Upper lobe of left lung (tissue), 6 donors: ENCODE measurements around the gene LETMD1. TPM values are rescaled to one million over a fixed set of nuclear protein-coding genes. Genes with fewer than 3 reads are reported as not detected.
A peak's percentile ranks its signal among the peaks of the same experiment; 100 is the strongest.

ENCODE experiments used
- ATAC-seq, 2 donors: fragments of 200-7000 bp; cut with Tn5 transposase; one replicate each; pipeline ENCODE4 v1.9.1; 2022; ENCODE audit warnings: mild to moderate bottlenecking in 2 of 2, moderate library complexity in 2 of 2; ENCODE audit not compliant: low FRiP score in 2 of 2
- DNase-seq, 2 donors: peaks; one replicate each; pipeline ENCODE4 v3.0.0-alpha.2; 2019 to 2020
- H3K27ac ChIP-seq, 4 donors: fragments of 200-600 bp; sonication (generic); one replicate each; pipeline ENCODE4 v1.5.1; 2016 to 2019
- H3K27me3 ChIP-seq, 4 donors: fragments of 200-600 bp; sonication (generic); one replicate each; pipeline ENCODE4 v1.5.1; 2017 to 2019
- H3K36me3 ChIP-seq, 4 donors: fragments of 200-600 bp; sonication (generic); one replicate each; pipeline ENCODE4 v1.5.1; 2016 to 2019
- H3K4me1 ChIP-seq, 4 donors: fragments of 200-600 bp; sonication (generic); one replicate each; pipeline ENCODE4 v1.5.1; 2018 to 2019
- H3K4me3 ChIP-seq, 4 donors: fragments of 200-600 bp; sonication (generic); one replicate each; pipeline ENCODE4 v1.5.1; 2017 to 2019; ENCODE audit warnings: mild to moderate bottlenecking in 2 of 4, moderate library complexity in 1 of 4
- H3K9me3 ChIP-seq, 4 donors: fragments of 200-600 bp; sonication (generic); one replicate each; pipeline ENCODE4 v1.5.1; 2018 to 2019
- EP300 ChIP-seq, 4 donors: sonication (generic); formaldehyde crosslinking; IDR thresholded peaks; one replicate each; pipeline ENCODE4 v1.5.1; 2017; ENCODE audit warnings: antibody characterized with exemption in 4 of 4, control low read depth in 2 of 4
- POLR2A ChIP-seq, 4 donors: fragments of 450-650 bp; IDR thresholded peaks; one replicate each; pipeline ENCODE4 v1.5.1; 2016 to 2017; ENCODE audit warnings: antibody characterized with exemption in 4 of 4, mild to moderate bottlenecking in 2 of 4
- POLR2AphosphoS5 ChIP-seq, 2 donors: sonication (generic); formaldehyde crosslinking; IDR thresholded peaks; one replicate each; pipeline ENCODE4 v1.5.1; 2017; ENCODE audit warnings: antibody characterized with exemption in 2 of 2
- WGBS, 2 donors: methylation state at CpG; one replicate each; pipeline ENCODE4 v1.1.5; 2017 to 2018; 5-methylcytosine and 5-hydroxymethylcytosine counted together
- total RNA-seq, 6 donors: library from RNA; depleted of rRNA in 4 of 6; stranded (reverse); fragments of >200 nt in 4 of 6; gene quantifications; one replicate each; pipeline versions ENCODE4 v1.1.0 to v1.2.1, GENCODE V29; 2016 to 2021
- TF ChIP-seq, protein P1 (sequence below), 6 experiments: fragments of 450-650 bp in 4 of 6; fragments of 200-600 bp in 2 of 6; sonication (generic) in 2 of 6; IDR thresholded peaks; one replicate each; pipeline ENCODE4 v1.5.1; 2016 to 2019; ENCODE audit warnings: antibody characterized with exemption in 6 of 6
- donor health status: DM: no; HTN: no; CAD: no; lungs with moderate emphysema.
- donor health status: DM: no; HTN: yes; CAD: no; lungs with severe emphysema.

LETMD1 gene
- total RNA-seq, 6 donors from 2014 or later = 36.3 to 98.9 (median 58.1) TPM

DNA sequence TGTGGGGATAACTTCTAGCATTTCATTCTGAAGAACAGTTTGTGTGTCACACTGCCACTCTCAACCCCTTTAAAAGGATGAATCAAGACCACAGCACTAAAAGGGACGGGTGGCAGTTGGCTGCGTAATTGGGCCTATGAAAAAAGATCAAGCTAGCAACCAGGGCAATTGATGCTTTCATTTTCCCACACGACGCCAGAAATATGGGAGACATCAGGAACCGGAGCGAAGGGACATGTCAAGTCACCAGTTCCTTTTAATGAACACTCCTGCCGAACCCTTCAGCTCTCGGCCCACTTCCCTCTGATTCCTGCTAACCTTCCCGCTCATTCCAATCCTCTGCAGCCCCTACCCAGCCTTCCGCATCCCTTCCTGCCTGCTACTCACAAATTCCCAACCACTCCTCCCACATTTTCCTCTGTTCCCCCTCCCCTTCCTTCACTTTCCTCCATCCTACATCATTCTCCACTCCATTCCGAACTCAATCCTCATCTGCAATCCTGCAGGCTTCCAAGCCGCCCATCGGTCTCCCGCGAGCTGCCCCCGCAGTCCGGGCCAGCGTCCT lies 34.5 kb downstream of the LETMD1 start:
- H3K9me3 ChIP-seq = no peaks in the 10 kb centered on the region
- TF ChIP-seq POLR2A (IDR thresholded peaks at IDR 0.05) (no peak), POLR2AphosphoS5 (IDR thresholded peaks at IDR 0.05) (no peak), EP300 (IDR thresholded peaks at IDR 0.05) (no peak)
- TF ChIP-seq, protein P1, sequence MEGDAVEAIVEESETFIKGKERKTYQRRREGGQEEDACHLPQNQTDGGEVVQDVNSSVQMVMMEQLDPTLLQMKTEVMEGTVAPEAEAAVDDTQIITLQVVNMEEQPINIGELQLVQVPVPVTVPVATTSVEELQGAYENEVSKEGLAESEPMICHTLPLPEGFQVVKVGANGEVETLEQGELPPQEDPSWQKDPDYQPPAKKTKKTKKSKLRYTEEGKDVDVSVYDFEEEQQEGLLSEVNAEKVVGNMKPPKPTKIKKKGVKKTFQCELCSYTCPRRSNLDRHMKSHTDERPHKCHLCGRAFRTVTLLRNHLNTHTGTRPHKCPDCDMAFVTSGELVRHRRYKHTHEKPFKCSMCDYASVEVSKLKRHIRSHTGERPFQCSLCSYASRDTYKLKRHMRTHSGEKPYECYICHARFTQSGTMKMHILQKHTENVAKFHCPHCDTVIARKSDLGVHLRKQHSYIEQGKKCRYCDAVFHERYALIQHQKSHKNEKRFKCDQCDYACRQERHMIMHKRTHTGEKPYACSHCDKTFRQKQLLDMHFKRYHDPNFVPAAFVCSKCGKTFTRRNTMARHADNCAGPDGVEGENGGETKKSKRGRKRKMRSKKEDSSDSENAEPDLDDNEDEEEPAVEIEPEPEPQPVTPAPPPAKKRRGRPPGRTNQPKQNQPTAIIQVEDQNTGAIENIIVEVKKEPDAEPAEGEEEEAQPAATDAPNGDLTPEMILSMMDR (IDR thresholded peaks at IDR 0.05) = no peak
- H3K27me3 ChIP-seq = no peaks in the 10 kb centered on the region
- peak in 1 of 2 donors; percentile 50 for ATAC-seq
- 2 to 3% methylated on average over 18 of the region's 18 CpGs for WGBS, 2 donors
- peak overlapping the region; percentile 78 to 85 (median 82) for H3K4me3 ChIP-seq
- H3K27ac ChIP-seq = peak overlapping the region; percentile 91 to 97 (median 93)
- peaks cover 16 to 31% (median 20%) of the 10 kb centered on the region in 4 donors for H3K4me1 ChIP-seq
- H3K36me3 ChIP-seq = no peaks in the 10 kb centered on the region
- DNase-seq = peak in 1 of 2 donors; percentile 26

DNA sequence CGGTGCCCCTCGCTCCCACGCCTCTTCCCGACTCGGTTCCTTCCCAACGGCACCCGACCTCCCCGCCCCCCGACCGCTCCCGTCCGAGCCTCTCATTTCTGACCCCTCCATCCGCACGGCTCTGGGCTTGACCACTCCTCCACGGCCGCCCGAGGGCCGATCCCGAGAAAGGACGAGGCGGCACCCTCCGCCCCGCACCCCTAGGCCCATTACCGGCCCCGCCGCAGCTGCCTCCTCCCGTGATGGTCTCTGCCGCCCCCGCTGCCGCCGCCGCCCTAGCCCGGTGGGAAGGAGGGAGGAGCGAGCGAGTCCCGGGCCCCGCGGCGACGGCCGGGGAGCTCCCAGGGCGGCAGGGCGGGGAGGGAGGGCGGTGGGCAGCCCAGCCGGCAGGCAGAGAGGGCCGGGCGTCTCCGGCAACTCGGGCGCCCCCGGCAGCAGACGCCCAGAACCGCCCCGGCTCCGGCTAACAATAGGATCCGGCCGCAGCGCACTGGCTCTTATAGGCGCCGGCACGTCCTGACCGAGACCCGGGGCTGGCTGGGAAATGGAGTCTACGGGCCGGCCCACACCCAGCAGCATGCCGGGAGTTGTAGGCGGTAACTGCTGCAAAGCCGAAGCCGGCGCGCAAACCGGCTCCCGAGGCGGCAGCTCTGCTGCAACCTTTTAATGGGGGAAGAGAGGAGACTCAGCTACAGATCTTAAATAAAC lies 35.2 kb downstream of the LETMD1 start, which contains the start of gene CSRNP2:
Gene CSRNP2, minus strand, starts transcription at position 471 of the 708 bp plus-strand sequence. CDS start 7,035 bp downstream, outside the sequence.
- TF ChIP-seq, protein P1 (IDR thresholded peaks at IDR 0.05) = peak in 3 of 6 experiments; percentile 20 to 30 (median 29)
- TF ChIP-seq EP300 (IDR thresholded peaks at IDR 0.05) (peak in 1 of 4 donors; percentile 66), POLR2AphosphoS5 (IDR thresholded peaks at IDR 0.05) (peak; percentile 96 to 100), POLR2A (IDR thresholded peaks at IDR 0.05) (peak; percentile 92 to 99 (median 98))
- WGBS, 2 donors = 1% methylated on average over 22 to 39 of the region's 74 CpGs
- H3K36me3 ChIP-seq = no peaks in the 10 kb centered on the region
- DNase-seq (peak; percentile 98 to 99), ATAC-seq (peak; percentile 100)
- H3K27me3 ChIP-seq = no peaks in the 10 kb centered on the region
- H3K4me3 ChIP-seq = peak within 1 kb of the TSS; percentile 78 to 85 (median 82)
- peaks cover 12 to 25% (median 17%) of the 10 kb centered on the region in 4 donors for H3K4me1 ChIP-seq
- H3K27ac ChIP-seq = peak within 1 kb of the TSS; percentile 91 to 97 (median 93)
- no peaks in the 10 kb centered on the region for H3K9me3 ChIP-seq

DNA sequence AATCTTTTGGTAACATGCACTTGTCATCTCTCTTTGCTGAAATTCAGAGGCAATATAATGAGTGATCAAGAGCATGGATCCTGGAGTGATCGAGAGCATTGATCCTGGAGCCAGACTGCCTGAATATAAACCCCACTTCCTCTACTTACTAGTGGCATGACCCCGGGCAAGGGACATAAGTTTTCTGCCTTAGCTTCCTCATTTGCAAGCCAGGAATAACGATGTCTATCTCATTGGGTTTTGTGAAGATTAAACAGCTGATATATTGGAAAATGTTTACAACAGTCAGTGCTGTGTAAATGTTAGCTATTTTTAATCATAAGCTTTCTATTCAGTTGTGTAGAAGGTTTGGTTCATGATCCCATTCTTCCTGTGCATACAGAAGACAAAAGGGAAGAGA lies 37.6 kb downstream of the LETMD1 start:
- Histone ChIP-seq H3K27ac (no peak overlapping the region), H3K9me3 (no peaks in the 10 kb centered on the region), H3K27me3 (no peaks in the 10 kb centered on the region), H3K36me3 (no peaks in the 10 kb centered on the region), H3K4me3 (no peak overlapping the region), H3K4me1 (peaks cover 12 to 22% (median 17%) of the 10 kb centered on the region in 4 donors)
- DNase-seq (no peak), ATAC-seq (no peak)
- WGBS, 2 donors = 49 to 55% methylated on average over 3 of the region's 3 CpGs
- no peak for TF ChIP-seq POLR2AphosphoS5 (IDR thresholded peaks at IDR 0.05)
- no peak for TF ChIP-seq EP300 (IDR thresholded peaks at IDR 0.05)
- TF ChIP-seq, protein P1 (IDR thresholded peaks at IDR 0.05) = no peak
- TF ChIP-seq POLR2A (IDR thresholded peaks at IDR 0.05) = no peak

DNA sequence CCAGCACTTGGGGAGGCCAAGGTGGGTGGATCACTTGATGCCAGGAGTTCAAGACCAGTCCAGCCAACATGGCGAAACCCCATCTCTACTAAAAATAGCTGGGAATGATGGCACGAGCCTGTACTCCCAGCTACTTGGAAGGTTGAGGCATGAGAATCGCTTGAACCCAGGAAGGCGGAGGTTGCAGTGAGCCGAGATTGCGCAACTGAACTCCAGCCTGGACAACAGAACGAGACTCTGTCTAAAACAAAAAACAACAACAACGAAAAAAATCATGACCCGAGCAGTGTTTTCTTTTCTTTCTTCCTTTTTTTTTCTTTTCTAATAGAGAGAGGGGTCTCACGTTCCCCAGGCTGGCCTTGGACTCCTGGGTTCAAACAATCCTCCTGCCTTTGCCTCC lies 38.8 kb downstream of the LETMD1 start:
- Histone ChIP-seq H3K4me1 (peaks cover 6 to 14% (median 11%) of the 10 kb centered on the region in 4 donors), H3K27me3 (no peaks in the 10 kb centered on the region), H3K27ac (no peak overlapping the region), H3K36me3 (peaks cover 0 to 6% (median under 1%) of the 10 kb centered on the region in 4 donors), H3K4me3 (no peak overlapping the region), H3K9me3 (no peaks in the 10 kb centered on the region)
- ATAC-seq (no peak), DNase-seq (no peak)
- TF ChIP-seq EP300 (IDR thresholded peaks at IDR 0.05) (no peak), POLR2A (IDR thresholded peaks at IDR 0.05) (no peak), POLR2AphosphoS5 (IDR thresholded peaks at IDR 0.05) (no peak)
- TF ChIP-seq, protein P1 (IDR thresholded peaks at IDR 0.05) = no peak
- WGBS, 2 donors = 91 to 92% methylated on average over 10 of the region's 10 CpGs
